ENCODE results near the gene DNAH2.

DNA sequence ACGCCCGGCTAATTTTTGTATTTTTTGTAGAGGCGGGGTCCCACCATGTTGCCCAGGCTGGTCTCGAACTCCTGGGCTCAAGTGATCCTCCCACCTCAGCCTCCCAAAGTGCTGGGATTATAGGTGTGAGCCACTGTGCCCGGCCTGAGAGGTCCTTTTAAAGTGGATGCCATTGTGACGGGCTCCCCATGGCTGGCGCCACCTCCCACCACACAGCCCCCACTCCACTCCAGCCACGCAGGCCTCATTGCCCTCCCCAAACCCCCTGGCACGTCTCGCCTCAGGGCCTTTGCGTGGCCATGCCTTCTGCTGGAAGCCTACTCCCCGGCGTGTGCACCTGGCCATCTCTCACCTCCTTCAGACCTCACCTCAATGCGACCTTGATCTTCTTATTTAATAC, 104.6 kb downstream of the DNAH2 start:
- TF ChIP-seq TARDBP (IDR thresholded peaks at IDR 0.05) (no peak), FOXM1 (IDR thresholded peaks at IDR 0.05; ENCODE audit: borderline replicate concordance) (no peak), BHLHE40 (IDR thresholded peaks at IDR 0.05; ENCODE audit: borderline replicate concordance) (no peak)

Measured in HEK293T (cell line).